SK-N-SH (cell line): ENCODE data around the gene OR51I2. TPM values are rescaled to one million over a fixed set of nuclear protein-coding genes. Genes with fewer than 3 reads are reported as not detected.

Experiments
- CTCF ChIA-PET: fragments of 300-600, 350-600 bp; formaldehyde crosslinking; extraction: SDS; loops from one replicate; lab custom pipeline; 2021; lab: Yijun Ruan, JAX
- POLR2A ChIA-PET: fragments of 350-600 bp; sonication (Branson Sonifier 250); formaldehyde crosslinking; extraction: SDS; loops from one replicate; lab custom pipeline; 2020; ENCODE audit warnings: antibody characterized with exemption, inconsistent platforms; lab: Yijun Ruan, JAX
- DNase-seq: peaks from one replicate; pipeline ENCODE4 v3.0.0; 2012
- H2AFZ ChIP-seq: fragments of 200-600 bp; sonication (generic); 2 replicates; pipeline ENCODE4 v1.8.1; 2016; ENCODE audit warnings: antibody characterized with exemption, mild to moderate bottlenecking, low read depth
- H3F3A ChIP-seq: fragments of 200-600 bp; sonication (generic); replicated peaks from 2 replicates; pipeline ENCODE3; 2016; ENCODE audit warnings: antibody characterized with exemption, mild to moderate bottlenecking; ENCODE audit not compliant: insufficient read depth
- H3K27ac ChIP-seq, 2 experiments: fragments of 200-500 bp in 1 of 2; fragments of 200-600 bp in 1 of 2; sonication (Bioruptor generic) in 1 of 2; sonication (generic), shearing (Covaris generic) in 1 of 2; 2 replicates each; pipeline versions ENCODE4 v1.5.1 to v1.6.1; 2014 to 2016; ENCODE audit warnings: low read depth in 2 of 2, inconsistent platforms in 1 of 2, low read length in 1 of 2, mild to moderate bottlenecking in 1 of 2, mixed read lengths in 1 of 2
- H3K27me3 ChIP-seq: fragments of 200-600 bp; sonication (generic), shearing (Covaris generic); 2 replicates; pipeline ENCODE4 v1.6.1; 2016; ENCODE audit warnings: mixed run types; ENCODE audit not compliant: insufficient read depth
- H3K36me3 ChIP-seq, 2 experiments: fragments of 200-500 bp in 1 of 2; fragments of 200-600 bp in 1 of 2; sonication (Bioruptor generic) in 1 of 2; sonication (generic) in 1 of 2; replicated peaks in 1 of 2; 2 replicates each; pipeline versions ENCODE3 to v1.5.1; 2014 to 2016; ENCODE audit warnings: low read length in 1 of 2, mild to moderate bottlenecking in 1 of 2; ENCODE audit not compliant: insufficient read depth in 2 of 2, control insufficient read depth in 1 of 2
- H3K4me1 ChIP-seq, 2 experiments: fragments of 200-500 bp in 1 of 2; fragments of 200-600 bp in 1 of 2; sonication (Bioruptor generic) in 1 of 2; sonication (generic), shearing (Covaris generic) in 1 of 2; 2 replicates each; pipeline versions ENCODE4 v1.5.1 to v1.6.1; 2014 to 2016; ENCODE audit warnings: low read depth in 1 of 2, low read length in 1 of 2, mixed run types in 1 of 2; ENCODE audit not compliant: insufficient read depth in 2 of 2, control insufficient read depth in 1 of 2
- H3K4me2 ChIP-seq: fragments of 200-600 bp; sonication (generic), shearing (Covaris generic); 2 replicates; pipeline ENCODE4 v1.6.1; 2017; ENCODE audit warnings: mixed run types
- H3K4me3 ChIP-seq, 2 experiments: fragments of 200-500 bp in 1 of 2; fragments of 200-600 bp in 1 of 2; sonication (Bioruptor generic) in 1 of 2; sonication (generic), shearing (Covaris generic) in 1 of 2; 2 replicates each; pipeline versions ENCODE4 v1.5.1 to v1.8.1; 2014 to 2016; ENCODE audit warnings: low read depth in 2 of 2, inconsistent platforms in 1 of 2, low read length in 1 of 2, mild to moderate bottlenecking in 1 of 2, mixed read lengths in 1 of 2, moderate library complexity in 1 of 2
- H3K79me2 ChIP-seq: fragments of 200-600 bp; sonication (generic); 2 replicates; pipeline ENCODE4 v1.8.1; 2017; ENCODE audit warnings: mild to moderate bottlenecking; ENCODE audit not compliant: insufficient read depth
- H3K9ac ChIP-seq: fragments of 200-600 bp; sonication (generic); 2 replicates; pipeline ENCODE4 v1.6.1; 2017; ENCODE audit warnings: mixed run types
- H3K9me2 ChIP-seq: fragments of 200-600 bp; sonication (generic); 2 replicates; pipeline ENCODE4 v1.6.1; 2017; ENCODE audit warnings: mixed run types
- H3K9me3 ChIP-seq: fragments of 200-600 bp; sonication (generic); 2 replicates; pipeline ENCODE4 v1.6.1; 2017; ENCODE audit warnings: mixed run types, mild to moderate bottlenecking, moderate library complexity
- H4K20me1 ChIP-seq: fragments of 200-600 bp; sonication (generic); 2 replicates; pipeline ENCODE4 v1.6.1; 2017; ENCODE audit warnings: mild to moderate bottlenecking, mixed run types; ENCODE audit not compliant: insufficient read depth
- CTCF ChIP-seq: fragments of 200-600 bp; sonication (generic); IDR thresholded peaks from 2 replicates; pipeline ENCODE4 v1.6.1; 2017; ENCODE audit warnings: antibody characterized with exemption, mild to moderate bottlenecking, moderate library complexity
- FOSL2 ChIP-seq: IDR thresholded peaks from 2 replicates; pipeline ENCODE4 v1.4.0; 2012; ENCODE audit warnings: low read depth, mild to moderate bottlenecking, moderate library complexity, borderline replicate concordance
- JUND ChIP-seq: IDR thresholded peaks from 2 replicates; pipeline ENCODE4 v1.4.0; 2012
- MAX ChIP-seq: IDR thresholded peaks from 2 replicates; pipeline ENCODE4 v1.4.0; 2012; ENCODE audit warnings: low read depth
- MXI1 ChIP-seq: IDR thresholded peaks from 2 replicates; pipeline ENCODE4 v1.6.1; 2012; ENCODE audit warnings: mild to moderate bottlenecking, low read depth, low read length, improper control_type of control experiment
- NFIC ChIP-seq: IDR thresholded peaks from 2 replicates; pipeline ENCODE4 v1.4.0; 2012; ENCODE audit warnings: borderline replicate concordance
- NRF1 ChIP-seq: IDR thresholded peaks from 2 replicates; pipeline ENCODE4 v1.6.1; 2012; ENCODE audit warnings: low read depth, mild to moderate bottlenecking, low read length
- POLR2AphosphoS5 ChIP-seq: IDR thresholded peaks from 2 replicates; pipeline ENCODE4 v1.6.1; 2012; ENCODE audit warnings: low read depth, low read length
- RAD21 ChIP-seq: IDR thresholded peaks from 2 replicates; pipeline ENCODE4 v1.6.1; 2012; ENCODE audit warnings: mild to moderate bottlenecking, low read length
- REST ChIP-seq: IDR thresholded peaks from 2 replicates; pipeline ENCODE4 v1.6.1; 2012; ENCODE audit warnings: mild to moderate bottlenecking, low read depth, low read length, moderate library complexity
- RFX5 ChIP-seq: IDR thresholded peaks from 2 replicates; pipeline ENCODE4 v1.6.1; 2012; ENCODE audit warnings: mild to moderate bottlenecking, improper control_type of control experiment, low read length
- RXRA ChIP-seq: IDR thresholded peaks from 2 replicates; pipeline ENCODE4 v1.4.0; 2012; ENCODE audit warnings: low read depth, mild to moderate bottlenecking, borderline replicate concordance
- TCF12 ChIP-seq: IDR thresholded peaks from 2 replicates; pipeline ENCODE4 v1.4.0; 2012
- USF1 ChIP-seq: IDR thresholded peaks from 2 replicates; pipeline ENCODE4 v1.4.0; 2012; ENCODE audit warnings: low read depth, borderline replicate concordance
- YY1 ChIP-seq: IDR thresholded peaks from 2 replicates; pipeline ENCODE4 v1.4.0; 2012; ENCODE audit warnings: low read depth, mild to moderate bottlenecking
- ZBTB33 ChIP-seq: IDR thresholded peaks from 2 replicates; pipeline ENCODE4 v1.4.0; 2012; ENCODE audit warnings: low read depth, borderline replicate concordance
- polyA plus RNA-seq, 3 experiments: library from polyadenylated mRNA; depleted of rRNA; stranded (reverse); fragments of >200 nt; gene quantifications; 2 replicates each; pipeline ENCODE4 v1.2.3, GENCODE V29; 2012

OR51I2 gene
- polyA plus RNA-seq, 1 of the 3 experiments (the other 2 are of a cell fraction) = not detected

- Histone ChIP-seq H3K9me2 (no peaks in the 10 kb centered on the region), H4K20me1 (no peaks in the 10 kb centered on the region), H3K4me3 (no peak within 1 kb of the TSS), H3K4me2 (no peak within 1 kb of the TSS), H3F3A (no peaks in the 10 kb centered on the region), H3K9me3 (no peaks in the 10 kb centered on the region), H3K27ac (no peak within 1 kb of the TSS), H3K36me3 (no peaks in the 10 kb centered on the region), H3K4me1 (no peaks in the 10 kb centered on the region), H2AFZ (no peak within 1 kb of the TSS), H3K27me3 (peaks cover 8% of the 10 kb centered on the region), H3K9ac (no peak within 1 kb of the TSS), H3K79me2 (no peaks in the 10 kb centered on the region)
- DNase-seq = no peak
- ChIA-PET CTCF (no interaction called here), POLR2A (no interaction called here)
- TF ChIP-seq REST (no peak), MXI1 (no peak), RXRA (no peak), MAX (no peak), RFX5 (no peak), FOSL2 (no peak), RAD21 (no peak), USF1 (no peak), NFIC (no peak), TCF12 (no peak), NRF1 (no peak), CTCF (no peak), YY1 (no peak), POLR2AphosphoS5 (no peak), ZBTB33 (no peak), JUND (no peak)
These were observed 39.3 kb downstream of the OR51I2 start, which contains the start of gene OR52D1 for GRCh38 chr11:5488385-5488784. Gene OR52D1 (plus strand): TSS chr11:5488685. CDS start chr11:5488707, 22 bp downstream.
